Thoracic aorta (tissue), 2 donors: ENCODE data around the gene ISCU. TPM values are rescaled to one million over a fixed set of nuclear protein-coding genes. Genes with fewer than 3 reads are reported as not detected.

Experiments used
- ATAC-seq: fragments of 150-250 bp; one replicate; pipeline ENCODE4 v1.8.0; 2017; ENCODE audit warnings: low read depth; ENCODE audit not compliant: insufficient number of reproducible peaks, low FRiP score
- DNase-seq: peaks from one replicate; pipeline ENCODE4 v3.0.0-alpha.2; 2020; ENCODE audit warnings: low spot score
- H3K27ac ChIP-seq, 2 donors: fragments of 200-600 bp; sonication (generic); 1 replicate in 1 of 2; 2 replicates in 1 of 2; pipeline ENCODE4 v1.5.1; 2016; ENCODE audit warnings: mild to moderate bottlenecking in 2 of 2, moderate library complexity in 2 of 2
- H3K27me3 ChIP-seq: fragments of 200-600 bp; sonication (generic); replicated peaks from 2 replicates; pipeline ENCODE4 v1.6.0; 2016; ENCODE audit warnings: mild to moderate bottlenecking; ENCODE audit not compliant: insufficient read depth
- H3K36me3 ChIP-seq: fragments of 200-600 bp; sonication (generic); one replicate; pipeline ENCODE4 v1.5.1; 2016
- H3K4me1 ChIP-seq, 2 donors: fragments of 200-600 bp; sonication (generic); 1 replicate in 1 of 2; 2 replicates in 1 of 2; pipeline versions ENCODE4 v1.5.1 to v1.6.0; 2016; ENCODE audit warnings: low read depth in 2 of 2, mild to moderate bottlenecking in 1 of 2; ENCODE audit not compliant: control insufficient read depth in 1 of 2
- H3K4me3 ChIP-seq: fragments of 200-600 bp; sonication (generic); 2 replicates; pipeline ENCODE4 v1.5.1; 2016; ENCODE audit warnings: mild to moderate bottlenecking
- H3K9me3 ChIP-seq: fragments of 200-600 bp; sonication (generic); 2 replicates; pipeline ENCODE4 v1.5.1; 2016
- total RNA-seq, 2 donors: library from RNA; depleted of rRNA; stranded (reverse); fragments of >200 nt; gene quantifications; one replicate each; pipeline versions ENCODE4 v1.1.0 to v1.2.3, GENCODE V29; 2016
- TF ChIP-seq, protein P1 (sequence below): fragments of 200-600 bp; sonication (generic); IDR thresholded peaks from one replicate; pipeline ENCODE4 v1.5.1; 2019; ENCODE audit warnings: antibody characterized with exemption

The ISCU gene
- total RNA-seq, 2 donors from 2014 or later: 144 to 235 TPM

DNA sequence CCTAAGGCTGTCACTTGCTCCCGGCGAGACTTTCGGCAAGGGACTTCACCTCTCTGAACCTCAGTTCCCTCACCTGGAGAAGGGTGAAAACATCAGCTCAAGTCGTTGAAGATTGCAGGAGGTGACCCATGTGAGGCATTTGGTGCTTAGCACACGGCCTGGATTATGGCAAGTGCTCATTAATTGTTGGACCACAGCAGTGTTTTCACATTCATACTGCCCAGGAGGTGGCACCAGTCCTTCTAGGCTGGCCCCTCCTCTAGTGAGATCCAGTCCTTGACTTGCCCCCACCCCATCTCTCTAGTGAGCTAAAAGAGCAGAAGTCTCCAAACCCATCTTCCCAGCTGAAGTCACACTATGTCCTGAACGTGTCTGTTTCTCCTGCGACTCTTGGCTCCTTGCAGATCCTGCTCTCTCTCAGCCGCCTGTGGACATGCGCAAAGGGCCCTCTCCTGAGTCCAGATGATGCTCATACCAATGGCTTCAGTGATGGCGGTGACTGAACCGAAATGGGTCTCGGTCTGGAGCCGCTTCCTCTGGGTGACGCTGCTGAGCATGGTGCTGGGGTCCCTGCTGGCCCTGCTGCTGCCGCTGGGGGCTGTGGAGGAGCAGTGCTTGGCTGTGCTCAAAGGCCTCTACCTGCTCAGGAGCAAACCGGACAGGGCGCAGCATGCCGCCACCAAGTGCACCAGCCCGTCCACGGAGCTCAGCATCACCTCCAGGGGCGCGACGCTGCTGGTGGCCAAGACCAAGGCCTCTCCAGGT, 45.7 kb upstream of the ISCU start:
- no peak for DNase-seq
- TF ChIP-seq, protein P1, sequence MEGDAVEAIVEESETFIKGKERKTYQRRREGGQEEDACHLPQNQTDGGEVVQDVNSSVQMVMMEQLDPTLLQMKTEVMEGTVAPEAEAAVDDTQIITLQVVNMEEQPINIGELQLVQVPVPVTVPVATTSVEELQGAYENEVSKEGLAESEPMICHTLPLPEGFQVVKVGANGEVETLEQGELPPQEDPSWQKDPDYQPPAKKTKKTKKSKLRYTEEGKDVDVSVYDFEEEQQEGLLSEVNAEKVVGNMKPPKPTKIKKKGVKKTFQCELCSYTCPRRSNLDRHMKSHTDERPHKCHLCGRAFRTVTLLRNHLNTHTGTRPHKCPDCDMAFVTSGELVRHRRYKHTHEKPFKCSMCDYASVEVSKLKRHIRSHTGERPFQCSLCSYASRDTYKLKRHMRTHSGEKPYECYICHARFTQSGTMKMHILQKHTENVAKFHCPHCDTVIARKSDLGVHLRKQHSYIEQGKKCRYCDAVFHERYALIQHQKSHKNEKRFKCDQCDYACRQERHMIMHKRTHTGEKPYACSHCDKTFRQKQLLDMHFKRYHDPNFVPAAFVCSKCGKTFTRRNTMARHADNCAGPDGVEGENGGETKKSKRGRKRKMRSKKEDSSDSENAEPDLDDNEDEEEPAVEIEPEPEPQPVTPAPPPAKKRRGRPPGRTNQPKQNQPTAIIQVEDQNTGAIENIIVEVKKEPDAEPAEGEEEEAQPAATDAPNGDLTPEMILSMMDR: no peak
- H3K36me3 ChIP-seq: peaks cover 4% of the 10 kb centered on the region

GRCh38 chr12:108517288-108518100, 44.9 kb upstream of the ISCU start:
- no peak for ATAC-seq
- DNase-seq: no peak
- Histone ChIP-seq H3K27ac (no peak overlapping the region), H3K27me3 (no peaks in the 10 kb centered on the region), H3K4me1 (peaks cover 6 to 19% of the 10 kb centered on the region in 2 donors), H3K4me3 (no peak overlapping the region), H3K9me3 (no peaks in the 10 kb centered on the region), H3K36me3 (peaks cover 8% of the 10 kb centered on the region)
- TF ChIP-seq, protein P1: no peak

More for the DNA sequence above, 45.7 kb upstream of the ISCU start:
- no peak for ATAC-seq
- Histone ChIP-seq H3K27me3 (no peaks in the 10 kb centered on the region), H3K4me3 (no peak overlapping the region), H3K4me1 (peaks cover 6 to 27% of the 10 kb centered on the region in 2 donors), H3K9me3 (no peaks in the 10 kb centered on the region), H3K27ac (no peak overlapping the region)

- peaks cover 6 to 19% of the 10 kb centered on the region in 2 donors for H3K4me1 ChIP-seq
- TF ChIP-seq, protein P1: no peak
- ATAC-seq (no peak), DNase-seq (no peak)
- no peak overlapping the region for H3K4me3 ChIP-seq
- no peaks in the 10 kb centered on the region for H3K27me3 ChIP-seq
- no peaks in the 10 kb centered on the region for H3K9me3 ChIP-seq
- peaks cover 15% of the 10 kb centered on the region for H3K36me3 ChIP-seq
- H3K27ac ChIP-seq: no peak overlapping the region
Measured at GRCh38 chr12:108518101-108518715, 44.2 kb upstream of the ISCU start.

DNA sequence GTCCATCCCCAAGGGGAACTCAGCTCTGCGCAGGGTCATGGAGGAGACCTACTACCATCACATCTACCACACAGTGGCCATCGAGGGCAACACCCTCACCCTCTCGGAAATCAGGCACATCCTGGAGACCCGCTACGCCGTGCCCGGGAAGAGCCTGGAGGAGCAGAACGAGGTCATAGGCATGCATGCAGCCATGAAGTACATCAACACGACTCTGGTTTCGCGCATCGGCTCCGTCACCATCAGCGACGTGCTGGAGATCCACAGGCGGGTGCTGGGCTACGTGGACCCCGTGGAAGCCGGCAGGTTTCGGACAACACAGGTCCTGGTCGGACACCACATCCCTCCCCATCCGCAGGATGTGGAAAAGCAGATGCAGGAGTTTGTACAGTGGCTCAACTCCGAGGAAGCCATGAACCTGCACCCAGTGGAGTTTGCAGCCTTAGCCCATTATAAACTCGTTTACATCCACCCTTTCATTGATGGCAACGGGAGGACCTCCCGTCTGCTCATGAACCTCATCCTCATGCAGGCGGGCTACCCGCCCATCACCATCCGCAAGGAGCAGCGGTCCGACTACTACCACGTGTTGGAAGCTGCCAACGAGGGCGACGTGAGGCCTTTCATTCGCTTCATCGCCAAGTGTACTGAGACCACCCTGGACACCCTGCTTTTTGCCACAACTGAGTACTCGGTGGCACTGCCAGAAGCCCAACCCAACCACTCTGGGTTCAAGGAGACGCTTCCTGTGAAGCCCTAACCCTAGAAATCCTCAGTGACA, 43.5 kb upstream of the ISCU start:
- ATAC-seq (no peak), DNase-seq (no peak)
- peaks cover 6 to 19% of the 10 kb centered on the region in 2 donors for H3K4me1 ChIP-seq
- TF ChIP-seq, protein P1: no peak
- H3K27me3 ChIP-seq: no peaks in the 10 kb centered on the region
- H3K9me3 ChIP-seq: no peaks in the 10 kb centered on the region
- no peak overlapping the region for H3K4me3 ChIP-seq
- H3K27ac ChIP-seq: no peak overlapping the region
- H3K36me3 ChIP-seq: peaks cover 22% of the 10 kb centered on the region
